Measurements from ENCODE around the gene NR6A1. TPM values are rescaled to one million over a fixed set of nuclear protein-coding genes. Genes with fewer than 3 reads are reported as not detected.

NR6A1 gene
- total RNA-seq, 1 experiment from 2014 or later = 0.77 TPM

GRCh38 chr9:124503713-124504529 lies 267.2 kb downstream of the NR6A1 start:
- no peak overlapping the region for H2AFZ ChIP-seq (ENCODE audit: low read length)
- no TSS peak for BruUV-seq (replicated peaks)
- intact Hi-C loops (cut with micrococcal nuclease) = no loop called here
- H3K9me3 ChIP-seq (ENCODE audit: low read length) = no peaks in the 10 kb centered on the region
- ATAC-seq (no peak), DNase-seq (no peak)
- POLR2A ChIA-PET (ENCODE audit: unreplicated experiment) = no interaction called here
- H3K27me3 ChIP-seq (ENCODE audit: low read length) = no peaks in the 10 kb centered on the region
- no peaks in the 10 kb centered on the region for H3K4me1 ChIP-seq (ENCODE audit: insufficient read depth, low read length)
- TF ChIP-seq, protein P1, sequence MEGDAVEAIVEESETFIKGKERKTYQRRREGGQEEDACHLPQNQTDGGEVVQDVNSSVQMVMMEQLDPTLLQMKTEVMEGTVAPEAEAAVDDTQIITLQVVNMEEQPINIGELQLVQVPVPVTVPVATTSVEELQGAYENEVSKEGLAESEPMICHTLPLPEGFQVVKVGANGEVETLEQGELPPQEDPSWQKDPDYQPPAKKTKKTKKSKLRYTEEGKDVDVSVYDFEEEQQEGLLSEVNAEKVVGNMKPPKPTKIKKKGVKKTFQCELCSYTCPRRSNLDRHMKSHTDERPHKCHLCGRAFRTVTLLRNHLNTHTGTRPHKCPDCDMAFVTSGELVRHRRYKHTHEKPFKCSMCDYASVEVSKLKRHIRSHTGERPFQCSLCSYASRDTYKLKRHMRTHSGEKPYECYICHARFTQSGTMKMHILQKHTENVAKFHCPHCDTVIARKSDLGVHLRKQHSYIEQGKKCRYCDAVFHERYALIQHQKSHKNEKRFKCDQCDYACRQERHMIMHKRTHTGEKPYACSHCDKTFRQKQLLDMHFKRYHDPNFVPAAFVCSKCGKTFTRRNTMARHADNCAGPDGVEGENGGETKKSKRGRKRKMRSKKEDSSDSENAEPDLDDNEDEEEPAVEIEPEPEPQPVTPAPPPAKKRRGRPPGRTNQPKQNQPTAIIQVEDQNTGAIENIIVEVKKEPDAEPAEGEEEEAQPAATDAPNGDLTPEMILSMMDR (conservative IDR thresholded peaks at IDR 0.05; ENCODE audit: low read depth, low read length) = no peak
- TF ChIP-seq EZH2 (IDR thresholded peaks at IDR 0.05; ENCODE audit: low read length, unreplicated experiment) = no peak
- no peak for TF ChIP-seq EZH2phosphoT487 (IDR thresholded peaks at IDR 0.05; ENCODE audit: borderline replicate concordance, low read length)
- no peaks in the 10 kb centered on the region for H3K9me2 ChIP-seq (replicated peaks; ENCODE audit: low read length)
- no peaks in the 10 kb centered on the region for H4K20me1 ChIP-seq (ENCODE audit: low read length)
- no peak overlapping the region for H3K4me2 ChIP-seq (ENCODE audit: low read length)
- no peak overlapping the region for H3K27ac ChIP-seq (ENCODE audit: low read length)
- no peak overlapping the region for H3K4me3 ChIP-seq (ENCODE audit: low read length)
- H3K36me3 ChIP-seq (ENCODE audit: low read depth, low read length) = no peaks in the 10 kb centered on the region
- no peak overlapping the region for H3K9ac ChIP-seq (ENCODE audit: low read length)
- H3F3A ChIP-seq (ENCODE audit: low read length, unreplicated experiment) = no peaks in the 10 kb centered on the region
- no peaks in the 10 kb centered on the region for H3K79me2 ChIP-seq (ENCODE audit: low read length)
- CTCF ChIA-PET = no interaction called here

GRCh38 chr9:124502711-124503702 lies 268.1 kb downstream of the NR6A1 start:
- Histone ChIP-seq H3K9me3 (ENCODE audit: low read length) (no peaks in the 10 kb centered on the region), H3K9ac (ENCODE audit: low read length) (no peak overlapping the region), H3K79me2 (ENCODE audit: low read length) (no peaks in the 10 kb centered on the region), H3K4me3 (ENCODE audit: low read length) (no peak overlapping the region), H2AFZ (ENCODE audit: low read length) (no peak overlapping the region), H4K20me1 (ENCODE audit: low read length) (no peaks in the 10 kb centered on the region), H3K4me1 (ENCODE audit: insufficient read depth, low read length) (no peaks in the 10 kb centered on the region), H3K9me2 (replicated peaks; ENCODE audit: low read length) (no peaks in the 10 kb centered on the region), H3K4me2 (ENCODE audit: low read length) (no peak overlapping the region), H3K27me3 (ENCODE audit: low read length) (no peaks in the 10 kb centered on the region), H3K27ac (ENCODE audit: low read length) (no peak overlapping the region), H3F3A (ENCODE audit: low read length, unreplicated experiment) (no peaks in the 10 kb centered on the region), H3K36me3 (ENCODE audit: low read depth, low read length) (no peaks in the 10 kb centered on the region)
- POLR2A ChIA-PET (ENCODE audit: unreplicated experiment) = no interaction called here
- ATAC-seq = no peak
- CTCF ChIA-PET = no interaction called here
- no peak for DNase-seq
- no peak for TF ChIP-seq EZH2 (IDR thresholded peaks at IDR 0.05; ENCODE audit: low read length, unreplicated experiment)
- TF ChIP-seq EZH2phosphoT487 (IDR thresholded peaks at IDR 0.05; ENCODE audit: borderline replicate concordance, low read length) = no peak
- TF ChIP-seq, protein P1 (conservative IDR thresholded peaks at IDR 0.05; ENCODE audit: low read depth, low read length) = no peak
- intact Hi-C loops (cut with micrococcal nuclease) = no loop called here
- no TSS peak for BruUV-seq (replicated peaks)
